ENCODE data around the gene SIM1. TPM values are rescaled to one million over a fixed set of nuclear protein-coding genes. Genes with fewer than 3 reads are reported as not detected.

The SIM1 gene
- total and polyA plus RNA-seq, 4 donors: under 0.01 TPM; not detected in 3

DNA sequence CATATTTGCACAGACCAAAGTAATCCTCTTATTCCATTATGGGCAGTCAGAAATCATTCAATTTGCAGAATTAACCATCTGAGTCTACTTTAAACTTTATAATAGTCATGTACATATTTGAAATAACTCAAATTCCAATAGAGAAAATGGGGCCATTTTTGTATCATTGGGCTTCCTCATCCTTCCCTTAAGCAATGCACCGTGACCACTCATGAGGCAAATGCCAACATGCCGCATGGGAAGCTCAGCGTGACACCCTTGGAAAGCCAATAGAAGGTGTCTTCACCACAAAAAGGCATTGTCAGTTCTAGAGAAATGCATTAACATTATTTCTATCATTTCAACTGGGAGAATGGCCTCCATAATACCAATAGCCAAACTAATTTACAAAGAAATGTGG is 38.5 kb downstream of the SIM1 start:
- Histone ChIP-seq H3K9ac (ENCODE audit: low read depth in 1 of 2, low read length in 2 of 2) (no peak overlapping the region), H3K36me3 (ENCODE audit: control insufficient read depth in 4 of 4, insufficient read depth in 3 of 4, low read depth in 1 of 4, low read length in 3 of 4) (no peaks in the 10 kb centered on the region), H3K27ac (ENCODE audit: low read depth in 1 of 2, low read length in 2 of 2) (no peak overlapping the region), H3K9me3 (ENCODE audit: control insufficient read depth in 4 of 4, low read length in 3 of 4) (no peaks in the 10 kb centered on the region), H3K27me3 (ENCODE audit: control insufficient read depth in 4 of 4, insufficient read depth in 4 of 4, low read length in 3 of 4) (peaks cover 0 to 3% (median 0%) of the 10 kb centered on the region in 4 donors), H3K4me3 (ENCODE audit: low read depth in 1 of 3, low read length in 3 of 3) (no peak overlapping the region), H3K4me1 (ENCODE audit: control insufficient read depth in 4 of 4, insufficient read depth in 4 of 4, low read length in 3 of 4) (no peaks in the 10 kb centered on the region)
- no peak for TF ChIP-seq RXRA (IDR thresholded peaks at IDR 0.05)
- TF ChIP-seq, protein P1, sequence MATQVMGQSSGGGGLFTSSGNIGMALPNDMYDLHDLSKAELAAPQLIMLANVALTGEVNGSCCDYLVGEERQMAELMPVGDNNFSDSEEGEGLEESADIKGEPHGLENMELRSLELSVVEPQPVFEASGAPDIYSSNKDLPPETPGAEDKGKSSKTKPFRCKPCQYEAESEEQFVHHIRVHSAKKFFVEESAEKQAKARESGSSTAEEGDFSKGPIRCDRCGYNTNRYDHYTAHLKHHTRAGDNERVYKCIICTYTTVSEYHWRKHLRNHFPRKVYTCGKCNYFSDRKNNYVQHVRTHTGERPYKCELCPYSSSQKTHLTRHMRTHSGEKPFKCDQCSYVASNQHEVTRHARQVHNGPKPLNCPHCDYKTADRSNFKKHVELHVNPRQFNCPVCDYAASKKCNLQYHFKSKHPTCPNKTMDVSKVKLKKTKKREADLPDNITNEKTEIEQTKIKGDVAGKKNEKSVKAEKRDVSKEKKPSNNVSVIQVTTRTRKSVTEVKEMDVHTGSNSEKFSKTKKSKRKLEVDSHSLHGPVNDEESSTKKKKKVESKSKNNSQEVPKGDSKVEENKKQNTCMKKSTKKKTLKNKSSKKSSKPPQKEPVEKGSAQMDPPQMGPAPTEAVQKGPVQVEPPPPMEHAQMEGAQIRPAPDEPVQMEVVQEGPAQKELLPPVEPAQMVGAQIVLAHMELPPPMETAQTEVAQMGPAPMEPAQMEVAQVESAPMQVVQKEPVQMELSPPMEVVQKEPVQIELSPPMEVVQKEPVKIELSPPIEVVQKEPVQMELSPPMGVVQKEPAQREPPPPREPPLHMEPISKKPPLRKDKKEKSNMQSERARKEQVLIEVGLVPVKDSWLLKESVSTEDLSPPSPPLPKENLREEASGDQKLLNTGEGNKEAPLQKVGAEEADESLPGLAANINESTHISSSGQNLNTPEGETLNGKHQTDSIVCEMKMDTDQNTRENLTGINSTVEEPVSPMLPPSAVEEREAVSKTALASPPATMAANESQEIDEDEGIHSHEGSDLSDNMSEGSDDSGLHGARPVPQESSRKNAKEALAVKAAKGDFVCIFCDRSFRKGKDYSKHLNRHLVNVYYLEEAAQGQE (IDR thresholded peaks at IDR 0.05): no peak
- TF ChIP-seq NR2F2 (IDR thresholded peaks at IDR 0.05): no peak
- TF ChIP-seq YY1 (IDR thresholded peaks at IDR 0.05): no peak
- TF ChIP-seq, protein P2, sequence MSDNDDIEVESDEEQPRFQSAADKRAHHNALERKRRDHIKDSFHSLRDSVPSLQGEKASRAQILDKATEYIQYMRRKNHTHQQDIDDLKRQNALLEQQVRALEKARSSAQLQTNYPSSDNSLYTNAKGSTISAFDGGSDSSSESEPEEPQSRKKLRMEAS (IDR thresholded peaks at IDR 0.05): no peak
- TF ChIP-seq, protein P3, sequence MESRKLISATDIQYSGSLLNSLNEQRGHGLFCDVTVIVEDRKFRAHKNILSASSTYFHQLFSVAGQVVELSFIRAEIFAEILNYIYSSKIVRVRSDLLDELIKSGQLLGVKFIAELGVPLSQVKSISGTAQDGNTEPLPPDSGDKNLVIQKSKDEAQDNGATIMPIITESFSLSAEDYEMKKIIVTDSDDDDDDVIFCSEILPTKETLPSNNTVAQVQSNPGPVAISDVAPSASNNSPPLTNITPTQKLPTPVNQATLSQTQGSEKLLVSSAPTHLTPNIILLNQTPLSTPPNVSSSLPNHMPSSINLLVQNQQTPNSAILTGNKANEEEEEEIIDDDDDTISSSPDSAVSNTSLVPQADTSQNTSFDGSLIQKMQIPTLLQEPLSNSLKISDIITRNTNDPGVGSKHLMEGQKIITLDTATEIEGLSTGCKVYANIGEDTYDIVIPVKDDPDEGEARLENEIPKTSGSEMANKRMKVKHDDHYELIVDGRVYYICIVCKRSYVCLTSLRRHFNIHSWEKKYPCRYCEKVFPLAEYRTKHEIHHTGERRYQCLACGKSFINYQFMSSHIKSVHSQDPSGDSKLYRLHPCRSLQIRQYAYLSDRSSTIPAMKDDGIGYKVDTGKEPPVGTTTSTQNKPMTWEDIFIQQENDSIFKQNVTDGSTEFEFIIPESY (IDR thresholded peaks at IDR 0.05): no peak
- TF ChIP-seq GABPA (IDR thresholded peaks at IDR 0.05 in 1 of 2, conservative IDR thresholded peaks at IDR 0.05 in 1 of 2): no peak
- no peak for TF ChIP-seq FOXA1 (IDR thresholded peaks at IDR 0.05)
- TF ChIP-seq FOXA2 (IDR thresholded peaks at IDR 0.05): no peak
- TF ChIP-seq EGR1 (IDR thresholded peaks at IDR 0.05; ENCODE audit: low read depth in 2 of 2): no peak
- TF ChIP-seq SP1 (IDR thresholded peaks at IDR 0.05): no peak
- TF ChIP-seq TAF1 (conservative IDR thresholded peaks at IDR 0.05): no peak
- no peak for DNase-seq (ENCODE audit: low spot score)
- WGBS: 93% methylated on average over 3 of the region's 3 CpGs

GRCh38 chr6:100420711-100421110 is 44.0 kb downstream of the SIM1 start:
- Histone ChIP-seq H3K27ac (ENCODE audit: low read depth in 1 of 2, low read length in 2 of 2) (no peak overlapping the region), H3K9me3 (ENCODE audit: control insufficient read depth in 4 of 4, low read length in 3 of 4) (no peaks in the 10 kb centered on the region)
- TF ChIP-seq HNF4A (conservative IDR thresholded peaks at IDR 0.05): no peak
- no peak for TF ChIP-seq YY1 (IDR thresholded peaks at IDR 0.05)
- TF ChIP-seq, protein P3 (IDR thresholded peaks at IDR 0.05): no peak
- no peak for TF ChIP-seq NR2F2 (IDR thresholded peaks at IDR 0.05)
- TF ChIP-seq, protein P1 (IDR thresholded peaks at IDR 0.05): no peak
- TF ChIP-seq FOXA2 (IDR thresholded peaks at IDR 0.05): no peak
- no peak for TF ChIP-seq EGR1 (IDR thresholded peaks at IDR 0.05; ENCODE audit: low read depth in 2 of 2)
- TF ChIP-seq, protein P2 (IDR thresholded peaks at IDR 0.05): no peak
- TF ChIP-seq RAD21 (IDR thresholded peaks at IDR 0.05): no peak
- TF ChIP-seq JUND (IDR thresholded peaks at IDR 0.05): no peak
- no peak for TF ChIP-seq GABPA (IDR thresholded peaks at IDR 0.05 in 1 of 2, conservative IDR thresholded peaks at IDR 0.05 in 1 of 2)
- no peak for TF ChIP-seq HNF4G (IDR thresholded peaks at IDR 0.05)
- no peak for TF ChIP-seq RXRA (IDR thresholded peaks at IDR 0.05)
- TF ChIP-seq CTCF (IDR thresholded peaks at IDR 0.05; ENCODE audit: low read depth, low read length, missing input control): no peak
- no peak for TF ChIP-seq FOXA1 (IDR thresholded peaks at IDR 0.05)
- no peak for TF ChIP-seq SP1 (IDR thresholded peaks at IDR 0.05)
- no peak for TF ChIP-seq TAF1 (conservative IDR thresholded peaks at IDR 0.05)

More at GRCh38 chr6:100420711-100421110, 44.0 kb downstream of the SIM1 start:
- no peak overlapping the region for H3K9ac ChIP-seq (ENCODE audit: low read depth in 1 of 2, low read length in 2 of 2)
- WGBS: 33% methylated on average over 3 of the region's 3 CpGs
- H3K4me1 ChIP-seq (ENCODE audit: control insufficient read depth in 4 of 4, insufficient read depth in 4 of 4, low read length in 3 of 4): no peaks in the 10 kb centered on the region
- no peak for DNase-seq (ENCODE audit: low spot score)
- no peaks in the 10 kb centered on the region for H3K27me3 ChIP-seq (ENCODE audit: control insufficient read depth in 4 of 4, insufficient read depth in 4 of 4, low read length in 3 of 4)
- H3K4me3 ChIP-seq (ENCODE audit: low read depth in 1 of 3, low read length in 3 of 3): no peak overlapping the region
- H3K36me3 ChIP-seq (ENCODE audit: control insufficient read depth in 4 of 4, insufficient read depth in 3 of 4, low read depth in 1 of 4, low read length in 3 of 4): no peaks in the 10 kb centered on the region

Measured in liver (tissue), 9 donors.